ENCODE results near the gene FBXL7. TPM values are rescaled to one million over a fixed set of nuclear protein-coding genes. Genes with fewer than 3 reads are reported as not detected.

The FBXL7 gene
- total RNA-seq, 1 donor from 2014 or later: 12.3 TPM

GRCh38 chr5:15959370-15960164 lies 459.6 kb downstream of the FBXL7 start:
- Histone ChIP-seq H3K27me3 (no peaks in the 10 kb centered on the region), H3F3A (ENCODE audit: low read depth) (no peaks in the 10 kb centered on the region), H3K4me1 (no peaks in the 10 kb centered on the region), H4K20me1 (ENCODE audit: low read depth) (no peaks in the 10 kb centered on the region), H3K4me3 (no peak overlapping the region), H3K9me3 (ENCODE audit: low read depth) (no peaks in the 10 kb centered on the region), H3K36me3 (no peaks in the 10 kb centered on the region), H3K4me2 (no peak overlapping the region), H3K9ac (no peak overlapping the region), H2AFZ (replicated peaks) (no peak overlapping the region), H3K79me2 (ENCODE audit: low read depth) (no peaks in the 10 kb centered on the region), H3K27ac (no peak overlapping the region)
- Mint-ChIP-seq H3K4me3 (no peak overlapping the region), H3K4me1 (no peaks in the 10 kb centered on the region), H3K9me3 (no peaks in the 10 kb centered on the region), H3K27ac (no peak overlapping the region), H3K27me3 (ENCODE audit: insufficient read depth, low read depth) (no peaks in the 10 kb centered on the region), H3K36me3 (no peaks in the 10 kb centered on the region)
- no peak for DNase-seq (ENCODE audit: low spot score)
- TF ChIP-seq EZH2 (IDR thresholded peaks at IDR 0.05) (no peak), EZH2phosphoT487 (IDR thresholded peaks at IDR 0.05) (no peak), CTCF (IDR thresholded peaks at IDR 0.05) (no peak)

GRCh38 chr5:15966066-15966640 lies 466.2 kb downstream of the FBXL7 start:
- no peak for DNase-seq (ENCODE audit: low spot score)
- Mint-ChIP-seq H3K27me3 (ENCODE audit: insufficient read depth, low read depth) (no peaks in the 10 kb centered on the region), H3K27ac (no peak overlapping the region), H3K9me3 (no peaks in the 10 kb centered on the region), H3K36me3 (no peaks in the 10 kb centered on the region), H3K4me3 (no peak overlapping the region), H3K4me1 (no peaks in the 10 kb centered on the region)
- no peak for TF ChIP-seq EZH2phosphoT487 (IDR thresholded peaks at IDR 0.05)
- TF ChIP-seq CTCF (IDR thresholded peaks at IDR 0.05): no peak
- no peak for TF ChIP-seq EZH2 (IDR thresholded peaks at IDR 0.05)
- Histone ChIP-seq H3K9me3 (ENCODE audit: low read depth) (no peaks in the 10 kb centered on the region), H3K4me3 (no peak overlapping the region), H4K20me1 (ENCODE audit: low read depth) (no peaks in the 10 kb centered on the region), H3K27ac (no peak overlapping the region), H3K79me2 (ENCODE audit: low read depth) (no peaks in the 10 kb centered on the region), H2AFZ (replicated peaks) (no peak overlapping the region), H3F3A (ENCODE audit: low read depth) (no peaks in the 10 kb centered on the region), H3K27me3 (no peaks in the 10 kb centered on the region), H3K36me3 (no peaks in the 10 kb centered on the region), H3K9ac (no peak overlapping the region), H3K4me2 (no peak overlapping the region), H3K4me1 (no peaks in the 10 kb centered on the region)

DNA sequence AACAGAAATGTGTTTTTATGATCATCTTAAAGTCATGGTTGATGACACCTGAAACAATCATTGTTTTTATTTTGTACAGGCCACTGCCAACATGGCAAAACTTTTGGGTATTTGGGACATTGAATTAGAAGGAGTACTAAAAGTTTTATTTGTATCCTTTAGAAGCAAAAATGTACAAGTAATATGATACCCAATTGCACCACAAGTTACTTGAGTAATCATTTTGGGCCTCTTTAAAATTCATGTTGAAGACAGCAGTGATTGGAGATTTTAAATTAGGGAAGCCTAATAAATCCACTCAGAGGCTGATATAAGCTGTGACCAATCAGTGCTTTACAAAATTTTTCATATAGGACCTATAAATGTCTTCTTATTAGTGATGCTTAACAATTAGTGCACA lies 466.7 kb downstream of the FBXL7 start:
- H3K9me3 ChIP-seq (ENCODE audit: low read depth): no peaks in the 10 kb centered on the region
- DNase-seq (ENCODE audit: low spot score): no peak
- Mint-ChIP-seq H3K27ac (no peak overlapping the region), H3K4me1 (no peaks in the 10 kb centered on the region), H3K27me3 (ENCODE audit: insufficient read depth, low read depth) (no peaks in the 10 kb centered on the region), H3K36me3 (no peaks in the 10 kb centered on the region), H3K4me3 (no peak overlapping the region), H3K9me3 (no peaks in the 10 kb centered on the region)
- no peak overlapping the region for H3K27ac ChIP-seq
- no peaks in the 10 kb centered on the region for H4K20me1 ChIP-seq (ENCODE audit: low read depth)
- no peak overlapping the region for H3K9ac ChIP-seq
- H3K4me3 ChIP-seq: no peak overlapping the region
- no peak overlapping the region for H3K4me2 ChIP-seq
- H3K27me3 ChIP-seq: no peaks in the 10 kb centered on the region
- H3K36me3 ChIP-seq: no peaks in the 10 kb centered on the region
- no peaks in the 10 kb centered on the region for H3F3A ChIP-seq (ENCODE audit: low read depth)
- no peak overlapping the region for H2AFZ ChIP-seq (replicated peaks)
- H3K4me1 ChIP-seq: no peaks in the 10 kb centered on the region
- H3K79me2 ChIP-seq (ENCODE audit: low read depth): no peaks in the 10 kb centered on the region
- TF ChIP-seq CTCF (IDR thresholded peaks at IDR 0.05): no peak
